ENCODE results near the gene SND1. TPM values are rescaled to one million over a fixed set of nuclear protein-coding genes. Genes with fewer than 3 reads are reported as not detected.

The SND1 gene
- total RNA-seq, 1 experiment from 2014 or later = 274 TPM

GRCh38 chr7:127625331-127625730, 26.7 kb upstream of the SND1 start:
- H3K27ac Mint-ChIP-seq (ENCODE audit: unreplicated experiment) = no peak overlapping the region
- no peak overlapping the region for H3K4me3 Mint-ChIP-seq (ENCODE audit: unreplicated experiment)
- no peak overlapping the region for H3K4me3 ChIP-seq (ENCODE audit: low read depth, low read length)
- CTCF ChIA-PET = no interaction called here
- no peak for DNase-seq
- H3K27me3 ChIP-seq (replicated peaks; ENCODE audit: control insufficient read depth, insufficient read depth, low read length) = no peaks in the 10 kb centered on the region; the same call in 1 of the 2 replicates
- H3K36me3 ChIP-seq (ENCODE audit: control insufficient read depth, insufficient read depth, low read length) = no peaks in the 10 kb centered on the region
- no peaks in the 10 kb centered on the region for H3K4me1 Mint-ChIP-seq (ENCODE audit: low read depth, unreplicated experiment)
- no peaks in the 10 kb centered on the region for H3K9me3 Mint-ChIP-seq (ENCODE audit: unreplicated experiment)
- POLR2A ChIA-PET = no interaction called here
- no peaks in the 10 kb centered on the region for H3K9me3 ChIP-seq
- H3K4me1 ChIP-seq = no peaks in the 10 kb centered on the region
- TF ChIP-seq CTCF (IDR thresholded peaks at IDR 0.05; ENCODE audit: insufficient read depth in 1 of 2, low read depth in 1 of 2, low read length in 1 of 2, severe bottlenecking in 1 of 2, unreplicated experiment in 1 of 2) = no peak
- BruUV-seq (replicated peaks) = no TSS peak
- H3K27me3 Mint-ChIP-seq (ENCODE audit: insufficient read depth, unreplicated experiment) = peaks cover 30% of the 10 kb centered on the region
- no peaks in the 10 kb centered on the region for H3K36me3 Mint-ChIP-seq (ENCODE audit: insufficient read depth, unreplicated experiment)
- intact Hi-C loops (cut with micrococcal nuclease; ENCODE audit: unreplicated experiment) = no loop called here

GRCh38 chr7:127628445-127628844, 23.5 kb upstream of the SND1 start:
- no TSS peak for BruUV-seq (replicated peaks)
- Mint-ChIP-seq H3K36me3 (ENCODE audit: insufficient read depth, unreplicated experiment) (no peaks in the 10 kb centered on the region), H3K4me1 (ENCODE audit: low read depth, unreplicated experiment) (no peaks in the 10 kb centered on the region), H3K27me3 (ENCODE audit: insufficient read depth, unreplicated experiment) (peaks cover 8% of the 10 kb centered on the region), H3K4me3 (ENCODE audit: unreplicated experiment) (no peak overlapping the region), H3K27ac (ENCODE audit: unreplicated experiment) (no peak overlapping the region), H3K9me3 (ENCODE audit: unreplicated experiment) (no peaks in the 10 kb centered on the region)
- no peaks in the 10 kb centered on the region for H3K36me3 ChIP-seq (ENCODE audit: control insufficient read depth, insufficient read depth, low read length)
- H3K4me3 ChIP-seq (ENCODE audit: low read depth, low read length) = no peak overlapping the region
- ChIA-PET POLR2A (interaction anchor here (0.9 to 1.4 kb wide), 2 partner anchors 40 to 44 kb away, joined by 3 to 4 read pairs; partner anchors contain the start of genes ARF5 and GCC1), CTCF (interaction anchor here (0.8 to 1.0 kb wide), 2 partner anchors 114 to 123 kb away, joined by 3 to 4 read pairs; no protein-coding TSS in a partner anchor)
- no peaks in the 10 kb centered on the region for H3K27me3 ChIP-seq (replicated peaks; ENCODE audit: control insufficient read depth, insufficient read depth, low read length)
- H3K4me1 ChIP-seq = no peaks in the 10 kb centered on the region
- intact Hi-C loops (cut with micrococcal nuclease; ENCODE audit: unreplicated experiment) = loop anchor here (2.0 kb wide), 3 partner anchors 22 to 124 kb away; no protein-coding TSS in a partner anchor
- no peaks in the 10 kb centered on the region for H3K9me3 ChIP-seq
- peak in 1 of 2 experiments; percentile 21 for TF ChIP-seq CTCF (IDR thresholded peaks at IDR 0.05; ENCODE audit: insufficient read depth in 1 of 2, low read depth in 1 of 2, low read length in 1 of 2, severe bottlenecking in 1 of 2, unreplicated experiment in 1 of 2)
- peak in 1 of 2 experiments; percentile 29 for DNase-seq

GRCh38 chr7:127629268-127629854, 22.6 kb upstream of the SND1 start:
- Histone ChIP-seq H3K36me3 (ENCODE audit: control insufficient read depth, insufficient read depth, low read length) (no peaks in the 10 kb centered on the region), H3K4me3 (ENCODE audit: low read depth, low read length) (no peak overlapping the region), H3K27me3 (replicated peaks; ENCODE audit: control insufficient read depth, insufficient read depth, low read length) (no peaks in the 10 kb centered on the region), H3K4me1 (no peaks in the 10 kb centered on the region), H3K9me3 (no peaks in the 10 kb centered on the region)
- CTCF ChIA-PET = interaction anchor here (0.6 to 1.4 kb wide), 9 partner anchors 8 to 124 kb away, joined by 3 to 8 read pairs (median 3); partner anchors contain the start of gene ARF5
- Mint-ChIP-seq H3K4me1 (ENCODE audit: low read depth, unreplicated experiment) (no peaks in the 10 kb centered on the region), H3K27ac (ENCODE audit: unreplicated experiment) (no peak overlapping the region), H3K27me3 (ENCODE audit: insufficient read depth, unreplicated experiment) (peaks cover 8% of the 10 kb centered on the region), H3K4me3 (ENCODE audit: unreplicated experiment) (no peak overlapping the region), H3K36me3 (ENCODE audit: insufficient read depth, unreplicated experiment) (no peaks in the 10 kb centered on the region), H3K9me3 (ENCODE audit: unreplicated experiment) (no peaks in the 10 kb centered on the region)
- intact Hi-C loops (cut with micrococcal nuclease; ENCODE audit: unreplicated experiment) = loop anchor here (1.0 to 2.0 kb wide), 4 partner anchors 21 to 125 kb away; partner anchors contain the start of gene ARF5
- peak; percentile 68 to 82 for TF ChIP-seq CTCF (IDR thresholded peaks at IDR 0.05; ENCODE audit: insufficient read depth in 1 of 2, low read depth in 1 of 2, low read length in 1 of 2, severe bottlenecking in 1 of 2, unreplicated experiment in 1 of 2)
- no TSS peak for BruUV-seq (replicated peaks)
- peak; percentile 74 to 82 for DNase-seq
- POLR2A ChIA-PET = interaction anchor here (1.4 kb wide), 1 partner anchor 41 kb away, joined by 4 read pairs; the partner anchor contains the start of gene ARF5
